ENCODE data around the gene ANKS1B.

Gene ANKS1B

GRCh38 chr12:99706736-99707473, 277.8 kb downstream of the ANKS1B start (continued):
- TF ChIP-seq ZNF518A (tag by site-specific recombination; conservative IDR thresholded peaks at IDR 0.05; ENCODE audit: low read depth) (peak; percentile 46; the same call in 1 of the 2 replicates), ZFP37 (tag by site-specific recombination; IDR thresholded peaks at IDR 0.05) (no peak)

GRCh38 chr12:99704458-99704857, 280.3 kb downstream of the ANKS1B start:
- H3K27ac ChIP-seq (ENCODE audit: extremely low read depth, low read depth, low read length) = no peak overlapping the region
- TF ChIP-seq, protein P1, sequence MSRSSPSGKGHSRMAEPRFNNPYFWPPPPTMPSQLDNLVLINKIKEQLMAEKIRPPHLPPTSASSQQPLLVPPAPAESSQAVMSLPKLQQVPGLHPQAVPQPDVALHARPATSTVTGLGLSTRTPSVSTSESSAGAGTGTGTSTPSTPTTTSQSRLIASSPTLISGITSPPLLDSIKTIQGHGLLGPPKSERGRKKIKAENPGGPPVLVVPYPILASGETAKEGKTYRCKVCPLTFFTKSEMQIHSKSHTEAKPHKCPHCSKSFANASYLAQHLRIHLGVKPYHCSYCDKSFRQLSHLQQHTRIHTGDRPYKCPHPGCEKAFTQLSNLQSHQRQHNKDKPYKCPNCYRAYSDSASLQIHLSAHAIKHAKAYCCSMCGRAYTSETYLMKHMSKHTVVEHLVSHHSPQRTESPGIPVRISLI (tag by site-specific recombination; IDR thresholded peaks at IDR 0.05) = no peak
- no peak for TF ChIP-seq ZNF48 (tag by site-specific recombination; IDR thresholded peaks at IDR 0.05)
- TF ChIP-seq, protein P2, sequence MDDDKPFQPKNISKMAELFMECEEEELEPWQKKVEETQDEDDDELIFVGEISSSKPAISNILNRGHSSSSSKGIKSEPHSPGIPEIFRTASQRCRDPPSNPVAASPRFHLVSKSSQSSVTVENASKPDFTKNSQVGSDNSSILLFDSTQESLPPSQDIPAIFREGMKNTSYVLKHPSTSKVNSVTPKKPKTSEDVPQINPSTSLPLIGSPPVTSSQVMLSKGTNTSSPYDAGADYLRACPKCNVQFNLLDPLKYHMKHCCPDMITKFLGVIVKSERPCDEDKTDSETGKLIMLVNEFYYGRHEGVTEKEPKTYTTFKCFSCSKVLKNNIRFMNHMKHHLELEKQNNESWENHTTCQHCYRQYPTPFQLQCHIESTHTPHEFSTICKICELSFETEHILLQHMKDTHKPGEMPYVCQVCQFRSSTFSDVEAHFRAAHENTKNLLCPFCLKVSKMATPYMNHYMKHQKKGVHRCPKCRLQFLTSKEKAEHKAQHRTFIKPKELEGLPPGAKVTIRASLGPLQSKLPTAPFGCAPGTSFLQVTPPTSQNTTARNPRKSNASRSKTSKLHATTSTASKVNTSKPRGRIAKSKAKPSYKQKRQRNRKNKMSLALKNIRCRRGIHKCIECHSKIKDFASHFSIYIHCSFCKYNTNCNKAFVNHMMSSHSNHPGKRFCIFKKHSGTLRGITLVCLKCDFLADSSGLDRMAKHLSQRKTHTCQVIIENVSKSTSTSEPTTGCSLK (tag by site-specific recombination; IDR thresholded peaks at IDR 0.05) = no peak
- TF ChIP-seq ZIC2 (tag by site-specific recombination; IDR thresholded peaks at IDR 0.05) = no peak
- TF ChIP-seq ZNF221 (tag by site-specific recombination; IDR thresholded peaks at IDR 0.05; ENCODE audit: borderline replicate concordance) = no peak
- H3K4me3 ChIP-seq (ENCODE audit: low read depth, low read length) = no peak overlapping the region
- CTCF ChIA-PET = no interaction called here
- no peaks in the 10 kb centered on the region for H3K36me3 ChIP-seq (ENCODE audit: control insufficient read depth in 2 of 2, insufficient read depth in 1 of 2, low read length in 2 of 2)
- POLR2A ChIA-PET = no interaction called here
- H3K9me3 ChIP-seq (ENCODE audit: control insufficient read depth, insufficient read depth, low read depth, low read length) = no peaks in the 10 kb centered on the region
- H3K4me1 ChIP-seq (ENCODE audit: control insufficient read depth, insufficient read depth, low read length) = no peaks in the 10 kb centered on the region

GRCh38 chr12:99704036-99704435, 280.7 kb downstream of the ANKS1B start:
- Histone ChIP-seq H3K27ac (ENCODE audit: extremely low read depth, low read depth, low read length) (no peak overlapping the region), H3K36me3 (ENCODE audit: control insufficient read depth in 2 of 2, insufficient read depth in 1 of 2, low read length in 2 of 2) (no peaks in the 10 kb centered on the region), H3K4me1 (ENCODE audit: control insufficient read depth, insufficient read depth, low read length) (no peaks in the 10 kb centered on the region), H3K4me3 (ENCODE audit: low read depth, low read length) (no peak overlapping the region), H3K9me3 (ENCODE audit: control insufficient read depth, insufficient read depth, low read depth, low read length) (no peaks in the 10 kb centered on the region)
- ChIA-PET CTCF (no interaction called here), POLR2A (no interaction called here)
- no peak for TF ChIP-seq ZNF184 (tag by site-specific recombination; IDR thresholded peaks at IDR 0.05)
- no peak for TF ChIP-seq ZNF174 (tag by site-specific recombination; IDR thresholded peaks at IDR 0.05)
- TF ChIP-seq, protein P3, sequence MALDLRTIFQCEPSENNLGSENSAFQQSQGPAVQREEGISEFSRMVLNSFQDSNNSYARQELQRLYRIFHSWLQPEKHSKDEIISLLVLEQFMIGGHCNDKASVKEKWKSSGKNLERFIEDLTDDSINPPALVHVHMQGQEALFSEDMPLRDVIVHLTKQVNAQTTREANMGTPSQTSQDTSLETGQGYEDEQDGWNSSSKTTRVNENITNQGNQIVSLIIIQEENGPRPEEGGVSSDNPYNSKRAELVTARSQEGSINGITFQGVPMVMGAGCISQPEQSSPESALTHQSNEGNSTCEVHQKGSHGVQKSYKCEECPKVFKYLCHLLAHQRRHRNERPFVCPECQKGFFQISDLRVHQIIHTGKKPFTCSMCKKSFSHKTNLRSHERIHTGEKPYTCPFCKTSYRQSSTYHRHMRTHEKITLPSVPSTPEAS (tag by site-specific recombination; IDR thresholded peaks at IDR 0.05) = no peak
- no peak for TF ChIP-seq ZNF266 (tag by site-specific recombination; IDR thresholded peaks at IDR 0.05; ENCODE audit: low read depth)

All from HEK293 (cell line).